ENCODE results near the gene PDE1C. TPM values are rescaled to one million over a fixed set of nuclear protein-coding genes. Genes with fewer than 3 reads are reported as not detected.

PDE1C gene
- total RNA-seq, 2 experiments from 2014 or later = not detected

DNA sequence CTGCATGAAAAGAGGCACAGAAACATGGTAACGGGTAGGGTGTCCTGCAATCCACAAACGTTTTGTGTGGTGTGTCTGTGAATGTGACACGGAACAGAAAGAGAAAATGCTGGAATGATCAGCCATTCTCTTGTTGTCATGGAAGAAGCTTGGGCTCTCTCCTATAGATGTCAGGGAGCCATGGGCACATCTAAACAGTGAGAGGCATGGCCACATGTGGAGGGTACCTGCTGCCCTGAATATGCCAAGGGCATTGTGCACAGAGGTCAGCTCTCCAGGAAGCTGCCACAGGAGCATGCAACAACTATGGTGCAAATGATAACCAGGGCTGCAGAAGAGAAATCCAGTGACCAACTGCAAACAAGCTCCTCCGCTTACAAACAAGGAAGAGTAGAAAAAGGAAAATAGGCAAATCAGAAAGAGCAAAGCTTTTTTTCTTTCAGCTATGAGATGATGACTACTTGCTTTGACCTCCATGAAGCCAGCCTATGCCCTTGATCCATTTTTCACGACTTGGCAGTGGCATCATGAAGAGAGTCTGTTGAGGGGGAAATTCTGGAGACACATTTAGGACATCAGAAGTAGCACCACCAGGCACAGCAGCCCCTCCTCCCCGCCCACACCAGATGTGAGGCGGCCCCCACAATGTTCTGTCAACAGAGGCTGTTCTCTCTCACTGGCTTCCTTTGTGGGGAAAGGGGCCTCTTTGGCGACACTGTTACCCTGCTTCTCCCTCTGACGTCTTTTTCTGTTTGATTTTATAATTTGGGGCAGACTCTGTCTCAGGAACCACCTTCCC is 4.8 kb upstream of the PDE1C start:
- CTCF ChIA-PET (ENCODE audit: unreplicated experiment) = no interaction called here
- H3K4me1 ChIP-seq (ENCODE audit: insufficient read depth, low read length, poor library complexity, severe bottlenecking) = no peaks in the 10 kb centered on the region
- no peaks in the 10 kb centered on the region for H3K79me2 ChIP-seq (ENCODE audit: insufficient read depth, low read depth, low read length)
- H3K4me3 ChIP-seq (ENCODE audit: low read depth, low read length, poor library complexity, severe bottlenecking) = no peak overlapping the region
- POLR2A ChIA-PET = no interaction called here
- TF ChIP-seq, protein P1, sequence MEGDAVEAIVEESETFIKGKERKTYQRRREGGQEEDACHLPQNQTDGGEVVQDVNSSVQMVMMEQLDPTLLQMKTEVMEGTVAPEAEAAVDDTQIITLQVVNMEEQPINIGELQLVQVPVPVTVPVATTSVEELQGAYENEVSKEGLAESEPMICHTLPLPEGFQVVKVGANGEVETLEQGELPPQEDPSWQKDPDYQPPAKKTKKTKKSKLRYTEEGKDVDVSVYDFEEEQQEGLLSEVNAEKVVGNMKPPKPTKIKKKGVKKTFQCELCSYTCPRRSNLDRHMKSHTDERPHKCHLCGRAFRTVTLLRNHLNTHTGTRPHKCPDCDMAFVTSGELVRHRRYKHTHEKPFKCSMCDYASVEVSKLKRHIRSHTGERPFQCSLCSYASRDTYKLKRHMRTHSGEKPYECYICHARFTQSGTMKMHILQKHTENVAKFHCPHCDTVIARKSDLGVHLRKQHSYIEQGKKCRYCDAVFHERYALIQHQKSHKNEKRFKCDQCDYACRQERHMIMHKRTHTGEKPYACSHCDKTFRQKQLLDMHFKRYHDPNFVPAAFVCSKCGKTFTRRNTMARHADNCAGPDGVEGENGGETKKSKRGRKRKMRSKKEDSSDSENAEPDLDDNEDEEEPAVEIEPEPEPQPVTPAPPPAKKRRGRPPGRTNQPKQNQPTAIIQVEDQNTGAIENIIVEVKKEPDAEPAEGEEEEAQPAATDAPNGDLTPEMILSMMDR (conservative IDR thresholded peaks at IDR 0.05; ENCODE audit: low read length) = no peak
- TF ChIP-seq EZH2phosphoT487 (IDR thresholded peaks at IDR 0.05; ENCODE audit: borderline replicate concordance, low read depth, low read length) = no peak
- DNase-seq (ENCODE audit: low spot score) = no peak
- no peak overlapping the region for H3K4me2 ChIP-seq (ENCODE audit: low read length)
- H3K9me2 ChIP-seq (ENCODE audit: insufficient read depth, low read length) = no peaks in the 10 kb centered on the region
- intact Hi-C loops (cut with micrococcal nuclease; ENCODE audit: unreplicated experiment) = no loop called here
- H4K20me1 ChIP-seq (ENCODE audit: insufficient read depth, low read length) = no peaks in the 10 kb centered on the region
- no TSS peak for BruUV-seq (replicated peaks)
- no peak overlapping the region for H3K27ac ChIP-seq (ENCODE audit: low read depth, low read length, poor library complexity, severe bottlenecking)
- H2AFZ ChIP-seq (ENCODE audit: low read length) = no peak overlapping the region
- no peaks in the 10 kb centered on the region for H3K9me3 ChIP-seq (ENCODE audit: low read length)
- no peaks in the 10 kb centered on the region for H3K36me3 ChIP-seq (ENCODE audit: insufficient read depth, low read length)

- intact Hi-C loops (cut with micrococcal nuclease; ENCODE audit: unreplicated experiment) = no loop called here
- POLR2A ChIA-PET = no interaction called here
- Histone ChIP-seq H3K4me2 (ENCODE audit: low read length) (no peak overlapping the region), H3K79me2 (ENCODE audit: insufficient read depth, low read depth, low read length) (no peaks in the 10 kb centered on the region), H3K4me1 (ENCODE audit: insufficient read depth, low read length, poor library complexity, severe bottlenecking) (no peaks in the 10 kb centered on the region), H2AFZ (ENCODE audit: low read length) (no peak overlapping the region), H3K4me3 (ENCODE audit: low read depth, low read length, poor library complexity, severe bottlenecking) (no peak overlapping the region), H3K9me2 (ENCODE audit: insufficient read depth, low read length) (no peaks in the 10 kb centered on the region), H4K20me1 (ENCODE audit: insufficient read depth, low read length) (no peaks in the 10 kb centered on the region), H3K27ac (ENCODE audit: low read depth, low read length, poor library complexity, severe bottlenecking) (no peak overlapping the region), H3K36me3 (ENCODE audit: insufficient read depth, low read length) (no peaks in the 10 kb centered on the region), H3K9me3 (ENCODE audit: low read length) (no peaks in the 10 kb centered on the region)
- DNase-seq (ENCODE audit: low spot score) = no peak
- TF ChIP-seq EZH2phosphoT487 (IDR thresholded peaks at IDR 0.05; ENCODE audit: borderline replicate concordance, low read depth, low read length) = no peak
- TF ChIP-seq, protein P1 (conservative IDR thresholded peaks at IDR 0.05; ENCODE audit: low read length) = no peak
- BruUV-seq (replicated peaks) = no TSS peak
- CTCF ChIA-PET (ENCODE audit: unreplicated experiment) = no interaction called here
Measured at GRCh38 chr7:32073533-32073932, 3.3 kb upstream of the PDE1C start.

GRCh38 chr7:32072397-32072796 is 2.2 kb upstream of the PDE1C start:
- Histone ChIP-seq H3K36me3 (ENCODE audit: insufficient read depth, low read length) (no peaks in the 10 kb centered on the region), H3K4me1 (ENCODE audit: insufficient read depth, low read length, poor library complexity, severe bottlenecking) (no peaks in the 10 kb centered on the region), H3K4me2 (ENCODE audit: low read length) (no peak overlapping the region), H4K20me1 (ENCODE audit: insufficient read depth, low read length) (no peaks in the 10 kb centered on the region), H3K9me2 (ENCODE audit: insufficient read depth, low read length) (no peaks in the 10 kb centered on the region), H2AFZ (ENCODE audit: low read length) (no peak overlapping the region), H3K79me2 (ENCODE audit: insufficient read depth, low read depth, low read length) (no peaks in the 10 kb centered on the region), H3K4me3 (ENCODE audit: low read depth, low read length, poor library complexity, severe bottlenecking) (no peak overlapping the region), H3K27ac (ENCODE audit: low read depth, low read length, poor library complexity, severe bottlenecking) (no peak overlapping the region), H3K9me3 (ENCODE audit: low read length) (no peaks in the 10 kb centered on the region)
- no TSS peak for BruUV-seq (replicated peaks)
- no peak for TF ChIP-seq EZH2phosphoT487 (IDR thresholded peaks at IDR 0.05; ENCODE audit: borderline replicate concordance, low read depth, low read length)
- TF ChIP-seq, protein P1 (conservative IDR thresholded peaks at IDR 0.05; ENCODE audit: low read length) = no peak
- CTCF ChIA-PET (ENCODE audit: unreplicated experiment) = no interaction called here
- POLR2A ChIA-PET = no interaction called here
- intact Hi-C loops (cut with micrococcal nuclease; ENCODE audit: unreplicated experiment) = no loop called here
- no peak for DNase-seq (ENCODE audit: low spot score)
